Sigmoid colon (tissue), 4 donors: ENCODE measurements around the gene ZNF566.

Source experiments
- CTCF ChIP-seq, 4 experiments: fragments of 450-650 bp in 3 of 4; fragments of 200-600 bp in 1 of 4; IDR thresholded peaks; one replicate each; pipeline ENCODE4 v1.5.1; 2016 to 2019; ENCODE audit warnings: antibody characterized with exemption in 4 of 4, mild to moderate bottlenecking in 3 of 4, moderate library complexity in 2 of 4
- POLR2A ChIP-seq, 2 donors: fragments of 450-650 bp; IDR thresholded peaks; one replicate each; pipeline ENCODE4 v1.6.1; 2016; ENCODE audit warnings: antibody characterized with exemption in 2 of 2, mild to moderate bottlenecking in 2 of 2, moderate library complexity in 2 of 2
- POLR2AphosphoS5 ChIP-seq, 4 donors: sonication (generic); formaldehyde crosslinking; IDR thresholded peaks; one replicate each; pipeline ENCODE4 v1.6.1; 2017; ENCODE audit warnings: antibody characterized with exemption in 4 of 4

GRCh38 chr19:36488846-36489117 is 579 bp downstream of the ZNF566 start:
- TF ChIP-seq POLR2A (IDR thresholded peaks at IDR 0.05) (no peak), CTCF (IDR thresholded peaks at IDR 0.05) (no peak), POLR2AphosphoS5 (IDR thresholded peaks at IDR 0.05) (no peak)
